ENCODE measurements around the gene POFUT1. TPM values are rescaled to one million over a fixed set of nuclear protein-coding genes. Genes with fewer than 3 reads are reported as not detected.

POFUT1 gene
- total RNA-seq: 43.7 to 46.3 TPM (median 45.3 TPM) in 3 replicates

DNA sequence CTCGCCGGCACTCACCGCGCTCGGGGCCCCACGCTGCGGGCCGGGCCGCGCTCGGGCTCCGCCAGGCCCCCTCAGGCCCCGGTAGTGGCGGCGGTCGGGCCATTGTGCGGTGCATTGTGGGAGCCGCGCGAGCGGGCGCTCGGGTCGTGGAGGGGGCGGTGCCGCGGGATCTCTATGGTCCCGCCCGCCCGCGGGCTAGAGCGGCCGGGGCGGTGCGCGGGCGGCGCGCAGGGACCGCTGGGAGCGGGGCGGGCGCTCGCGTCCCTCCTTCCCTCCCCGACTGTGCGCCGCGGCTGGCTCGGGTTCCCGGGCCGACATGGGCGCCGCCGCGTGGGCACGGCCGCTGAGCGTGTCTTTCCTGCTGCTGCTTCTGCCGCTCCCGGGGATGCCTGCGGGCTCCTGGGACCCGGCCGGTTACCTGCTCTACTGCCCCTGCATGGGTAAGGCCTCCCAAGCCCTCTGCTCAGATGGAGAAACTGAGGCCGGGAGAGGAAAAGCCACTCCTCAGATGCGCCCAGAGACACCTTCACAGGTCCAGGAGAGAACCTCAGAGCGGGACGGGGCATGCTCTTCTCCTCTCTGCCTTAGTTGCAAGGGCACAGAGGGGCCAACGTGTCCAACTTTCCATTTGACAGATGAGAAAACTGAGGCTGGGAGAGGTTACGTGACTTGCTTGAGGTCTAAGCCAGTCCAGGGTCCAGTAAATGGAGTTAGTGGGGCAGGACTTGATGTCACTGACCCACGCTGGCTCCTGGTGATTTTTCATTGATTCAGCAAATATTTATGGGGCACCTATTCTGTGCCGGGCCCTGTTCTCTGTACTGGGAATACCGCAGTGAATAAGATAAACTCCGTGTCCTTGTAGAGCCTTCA is at the start of gene POFUT1, which contains the start of gene PLAGL2:
POFUT1 (plus strand) TSS at position 255 of the 873 bp plus-strand sequence; CDS start at position 317, 62 bp downstream.
PLAGL2 (minus strand) TSS at position 118 of the 873 bp plus-strand sequence. CDS start 5,565 bp downstream, outside the sequence.
- TF ChIP-seq, protein P1, sequence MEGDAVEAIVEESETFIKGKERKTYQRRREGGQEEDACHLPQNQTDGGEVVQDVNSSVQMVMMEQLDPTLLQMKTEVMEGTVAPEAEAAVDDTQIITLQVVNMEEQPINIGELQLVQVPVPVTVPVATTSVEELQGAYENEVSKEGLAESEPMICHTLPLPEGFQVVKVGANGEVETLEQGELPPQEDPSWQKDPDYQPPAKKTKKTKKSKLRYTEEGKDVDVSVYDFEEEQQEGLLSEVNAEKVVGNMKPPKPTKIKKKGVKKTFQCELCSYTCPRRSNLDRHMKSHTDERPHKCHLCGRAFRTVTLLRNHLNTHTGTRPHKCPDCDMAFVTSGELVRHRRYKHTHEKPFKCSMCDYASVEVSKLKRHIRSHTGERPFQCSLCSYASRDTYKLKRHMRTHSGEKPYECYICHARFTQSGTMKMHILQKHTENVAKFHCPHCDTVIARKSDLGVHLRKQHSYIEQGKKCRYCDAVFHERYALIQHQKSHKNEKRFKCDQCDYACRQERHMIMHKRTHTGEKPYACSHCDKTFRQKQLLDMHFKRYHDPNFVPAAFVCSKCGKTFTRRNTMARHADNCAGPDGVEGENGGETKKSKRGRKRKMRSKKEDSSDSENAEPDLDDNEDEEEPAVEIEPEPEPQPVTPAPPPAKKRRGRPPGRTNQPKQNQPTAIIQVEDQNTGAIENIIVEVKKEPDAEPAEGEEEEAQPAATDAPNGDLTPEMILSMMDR (IDR thresholded peaks at IDR 0.05; ENCODE audit: unreplicated experiment): no peak
- Mint-ChIP-seq H3K27me3 (ENCODE audit: low read depth) (no peaks in the 10 kb centered on the region), H3K36me3 (peaks cover 8% of the 10 kb centered on the region), H3K4me3 (peak within 1 kb of the TSS; percentile 96), H3K4me1 (peaks cover 57% of the 10 kb centered on the region), H3K27ac (peak within 1 kb of the TSS; percentile 91), H3K9me3 (no peaks in the 10 kb centered on the region)
- DNase-seq (ENCODE audit: low spot score in 2 of 2, unreplicated experiment in 2 of 2): peak; percentile 82 to 89

DNA sequence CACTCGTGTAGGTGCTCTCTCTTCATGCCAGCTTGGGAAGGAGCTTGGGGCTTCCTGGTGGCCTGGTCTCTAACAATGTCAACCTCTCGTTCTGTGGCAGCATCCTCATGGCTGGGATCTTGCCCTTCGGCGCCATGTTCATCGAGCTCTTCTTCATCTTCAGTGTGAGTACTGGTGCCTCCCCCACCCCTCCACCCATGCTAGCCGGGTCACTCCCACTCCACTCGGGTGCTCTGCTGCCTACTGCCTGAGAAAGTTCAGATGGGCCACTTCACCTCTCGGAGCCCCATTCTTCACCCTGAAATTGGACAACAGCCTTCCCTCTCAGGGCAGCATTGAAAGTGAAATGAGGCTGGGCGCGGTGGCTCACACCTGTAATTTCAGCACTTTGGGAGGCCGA is 49.3 kb upstream of the POFUT1 start:
- H3K27me3 Mint-ChIP-seq (ENCODE audit: low read depth): no peaks in the 10 kb centered on the region
- no peak overlapping the region for H3K27ac Mint-ChIP-seq
- H3K36me3 Mint-ChIP-seq: peaks cover 55% of the 10 kb centered on the region
- TF ChIP-seq, protein P1 (IDR thresholded peaks at IDR 0.05; ENCODE audit: unreplicated experiment): no peak
- DNase-seq (ENCODE audit: low spot score in 2 of 2, unreplicated experiment in 2 of 2): no peak
- H3K4me3 Mint-ChIP-seq: no peak overlapping the region
- H3K9me3 Mint-ChIP-seq: no peaks in the 10 kb centered on the region
- no peaks in the 10 kb centered on the region for H3K4me1 Mint-ChIP-seq

DNA sequence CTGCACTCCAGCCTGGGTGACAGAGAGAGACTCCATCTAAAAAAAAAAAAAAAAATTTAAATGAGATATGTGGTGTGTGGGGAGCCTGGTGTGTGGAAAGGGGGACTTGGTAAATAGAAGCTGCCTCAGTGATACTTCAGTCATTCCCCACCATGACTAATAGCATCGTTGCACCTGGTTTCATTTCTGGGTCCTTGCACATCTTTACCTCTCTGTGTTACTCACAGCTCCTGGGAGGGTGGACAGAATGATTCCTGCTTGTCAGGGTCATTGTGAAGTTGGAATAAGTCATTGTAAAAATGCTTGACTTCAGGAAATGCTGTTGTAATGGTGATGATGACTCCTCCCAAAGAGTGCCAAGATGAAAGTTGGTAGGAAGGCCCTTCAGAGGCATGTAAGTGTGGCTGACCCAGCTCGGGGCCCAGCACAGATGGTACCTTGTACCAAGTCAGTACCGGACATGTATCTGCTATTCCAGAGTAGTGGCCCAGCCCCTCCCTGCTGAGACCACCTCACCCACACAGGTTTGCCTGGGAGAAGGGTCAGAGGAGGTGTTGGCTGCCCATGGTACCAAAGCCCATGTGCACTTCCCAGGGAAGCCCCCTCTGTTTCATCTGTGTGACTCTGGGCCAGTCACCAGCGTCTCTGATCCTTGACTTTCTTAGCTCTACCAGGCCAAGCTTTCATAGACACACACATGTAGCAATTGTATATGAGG is 48.6 kb upstream of the POFUT1 start:
- Mint-ChIP-seq H3K36me3 (peaks cover 52% of the 10 kb centered on the region), H3K9me3 (no peaks in the 10 kb centered on the region), H3K4me3 (no peak overlapping the region)

DNA sequence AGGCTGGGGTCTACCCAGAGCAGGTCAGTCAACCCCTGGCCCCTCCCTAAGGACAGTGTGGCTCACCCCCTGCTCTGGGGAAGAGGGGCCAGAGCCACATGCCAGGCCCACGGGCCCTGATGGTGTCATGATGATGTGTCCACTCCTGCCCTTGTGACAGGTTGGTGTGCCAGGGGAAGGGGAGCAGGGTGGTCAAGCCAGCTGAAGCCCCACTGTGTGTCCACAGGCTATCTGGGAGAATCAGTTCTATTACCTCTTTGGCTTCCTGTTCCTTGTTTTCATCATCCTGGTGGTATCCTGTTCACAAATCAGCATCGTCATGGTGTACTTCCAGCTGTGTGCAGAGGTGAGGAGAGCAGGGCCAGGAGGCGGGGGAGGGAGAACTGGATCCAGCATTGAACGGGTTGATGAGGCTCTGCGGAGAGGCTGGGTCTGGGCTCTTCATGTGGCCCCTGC is 47.9 kb upstream of the POFUT1 start:
- Mint-ChIP-seq H3K27me3 (ENCODE audit: low read depth) (no peaks in the 10 kb centered on the region), H3K36me3 (peaks cover 52% of the 10 kb centered on the region), H3K27ac (no peak overlapping the region), H3K9me3 (no peaks in the 10 kb centered on the region), H3K4me1 (no peaks in the 10 kb centered on the region), H3K4me3 (no peak overlapping the region)
- TF ChIP-seq, protein P1 (IDR thresholded peaks at IDR 0.05; ENCODE audit: unreplicated experiment): no peak
- DNase-seq (ENCODE audit: low spot score in 2 of 2, unreplicated experiment in 2 of 2): no peak

More for the DNA sequence above, 48.6 kb upstream of the POFUT1 start:
- Mint-ChIP-seq H3K27ac (no peak overlapping the region), H3K27me3 (ENCODE audit: low read depth) (no peaks in the 10 kb centered on the region), H3K4me1 (no peaks in the 10 kb centered on the region)
- TF ChIP-seq, protein P1 (IDR thresholded peaks at IDR 0.05; ENCODE audit: unreplicated experiment): no peak
- DNase-seq (ENCODE audit: low spot score in 2 of 2, unreplicated experiment in 2 of 2): no peak

DNA sequence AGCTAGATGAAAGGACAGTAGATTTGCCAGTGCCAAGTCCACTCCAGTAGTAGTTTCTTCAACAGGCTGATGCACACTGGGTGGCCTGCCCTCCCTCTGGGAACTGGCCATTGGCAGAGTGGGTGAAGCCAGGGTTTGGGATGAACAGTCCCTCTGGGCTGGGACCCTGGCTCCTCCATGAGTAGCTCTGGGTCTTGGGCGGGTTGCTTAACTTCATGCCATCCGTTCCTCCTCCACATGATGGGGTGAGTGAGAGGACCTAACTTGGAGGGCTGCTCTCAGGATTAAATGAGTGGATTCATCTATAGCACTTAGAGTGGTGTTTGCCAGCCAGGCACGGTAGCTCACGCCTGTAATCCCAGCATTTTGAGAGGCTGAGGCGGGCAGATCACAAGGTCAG is 47.3 kb upstream of the POFUT1 start:
- Mint-ChIP-seq H3K27ac (no peak overlapping the region), H3K27me3 (ENCODE audit: low read depth) (no peaks in the 10 kb centered on the region), H3K9me3 (no peaks in the 10 kb centered on the region), H3K4me3 (no peak overlapping the region), H3K36me3 (peaks cover 52% of the 10 kb centered on the region), H3K4me1 (no peaks in the 10 kb centered on the region)
- no peak for DNase-seq (ENCODE audit: low spot score in 2 of 2, unreplicated experiment in 2 of 2)
- TF ChIP-seq, protein P1 (IDR thresholded peaks at IDR 0.05; ENCODE audit: unreplicated experiment): no peak

Measured in mesothelial cell of epicardium (in vitro differentiated cells).